Dermis microvascular lymphatic vessel endothelial cell (primary cell): ENCODE data around the gene TAB2. TPM values are rescaled to one million over a fixed set of nuclear protein-coding genes. Genes with fewer than 3 reads are reported as not detected.

Experiments
- DNase-seq, 2 donors: peaks; one replicate each; pipeline versions ENCODE4 v3.0.0 to v3.0.0-alpha.2; 2010; ENCODE audit warnings: low read depth in 2 of 2
- total RNA-seq: library from RNA; depleted of rRNA; stranded (reverse); fragments of >200 nt; gene quantifications from 2 replicates; pipeline ENCODE4 v1.2.1, GENCODE V29; 2014

The TAB2 gene
- total RNA-seq, 1 donor from 2014 or later, result 11.4 TPM

- DNase-seq, result no peak
Measured at GRCh38 chr6:149368065-149368464, 50.6 kb downstream of the TAB2 start.

- no peak for DNase-seq
Measured at GRCh38 chr6:149371154-149371553, 53.6 kb downstream of the TAB2 start.

- DNase-seq, result no peak
Measured at GRCh38 chr6:149372062-149372461, 54.5 kb downstream of the TAB2 start.

- no peak for DNase-seq
Measured at GRCh38 chr6:149373511-149373910, 56.0 kb downstream of the TAB2 start.

GRCh38 chr6:149379977-149380376 is 62.5 kb downstream of the TAB2 start:
- DNase-seq, result no peak

GRCh38 chr6:149380523-149380922 is 63.0 kb downstream of the TAB2 start:
- DNase-seq, result no peak

- DNase-seq, result no peak
Measured at GRCh38 chr6:149383371-149383770, 65.9 kb downstream of the TAB2 start.

GRCh38 chr6:149384464-149384863 is 67.0 kb downstream of the TAB2 start:
- no peak for DNase-seq

GRCh38 chr6:149385998-149386646 is 68.6 kb downstream of the TAB2 start:
- DNase-seq, result no peak

- no peak for DNase-seq
Measured at GRCh38 chr6:149387779-149388512, 70.4 kb downstream of the TAB2 start.

- DNase-seq, result no peak
Measured at GRCh38 chr6:149389509-149390297, 72.2 kb downstream of the TAB2 start.

- no peak for DNase-seq
Measured at GRCh38 chr6:149392093-149392492, 74.6 kb downstream of the TAB2 start.

GRCh38 chr6:149392535-149392934 is 75.0 kb downstream of the TAB2 start:
- no peak for DNase-seq

- no peak for DNase-seq
Measured at GRCh38 chr6:149393002-149393679, 75.6 kb downstream of the TAB2 start.

- DNase-seq, result no peak
Measured at GRCh38 chr6:149395185-149395584, 77.7 kb downstream of the TAB2 start.

- DNase-seq, result no peak
Measured at GRCh38 chr6:149397384-149397783, 79.9 kb downstream of the TAB2 start.

GRCh38 chr6:149400050-149400449 is 82.5 kb downstream of the TAB2 start, which contains the start of gene SUMO4:
Gene SUMO4 (plus strand): TSS chr6:149400262. CDS start chr6:149400392, 130 bp downstream.
- no peak for DNase-seq

- no peak for DNase-seq
Measured at GRCh38 chr6:149403534-149403933, 86.0 kb downstream of the TAB2 start.

- DNase-seq, result no peak
Measured at GRCh38 chr6:149405823-149406765, 88.6 kb downstream of the TAB2 start.

GRCh38 chr6:149409617-149410016 is 92.1 kb downstream of the TAB2 start:
- no peak for DNase-seq

- DNase-seq, result no peak
Measured at GRCh38 chr6:149410557-149410956, 93.0 kb downstream of the TAB2 start.
